Measurements from ENCODE around the gene USF3. TPM values are rescaled to one million over a fixed set of nuclear protein-coding genes. Genes with fewer than 3 reads are reported as not detected.
A peak's percentile ranks its signal among the peaks of the same experiment; 100 is the strongest.

USF3 gene
- total RNA-seq, 2 donors from 2014 or later = 15.5 to 17.6 TPM

GRCh38 chr3:113628316-113628715 is 68.1 kb downstream of the USF3 start:
- WGBS, 2 experiments (ENCODE audit: insufficient coverage in 1 of 2, insufficient read length in 1 of 2) = 92 to 93% methylated on average over 2 of the region's 2 CpGs
- Mint-ChIP-seq H3K4me1 (no peaks in the 10 kb centered on the region), H3K9me3 (no peaks in the 10 kb centered on the region), H3K36me3 (ENCODE audit: low read depth) (no peaks in the 10 kb centered on the region), H3K27me3 (ENCODE audit: insufficient read depth) (peaks cover 28% of the 10 kb centered on the region), H3K27ac (no peak overlapping the region), H3K4me3 (no peak overlapping the region)
- H3K4me1 ChIP-seq (ENCODE audit: control insufficient read depth, insufficient read depth, low read length) = no peaks in the 10 kb centered on the region
- no peak for DNase-seq
- no peak overlapping the region for H3K27ac ChIP-seq (ENCODE audit: low read depth, low read length)
- TF ChIP-seq CTCF (conservative IDR thresholded peaks at IDR 0.05) = no peak
- no peak overlapping the region for H3K4me3 ChIP-seq (ENCODE audit: low read length)
- peaks cover 15% of the 10 kb centered on the region for H3K27me3 ChIP-seq (ENCODE audit: control insufficient read depth, insufficient read depth, low read length, poor library complexity, severe bottlenecking)
- H3K36me3 ChIP-seq (ENCODE audit: control insufficient read depth, insufficient read depth, low read length) = no peaks in the 10 kb centered on the region
- H3K9me3 ChIP-seq (ENCODE audit: control insufficient read depth, low read length) = no peaks in the 10 kb centered on the region
- H3K9ac ChIP-seq (ENCODE audit: extremely low read depth, low read length, poor library complexity, severe bottlenecking) = no peak overlapping the region

GRCh38 chr3:113626503-113627371 is 69.7 kb downstream of the USF3 start:
- H3K4me1 Mint-ChIP-seq = no peaks in the 10 kb centered on the region
- H3K27me3 Mint-ChIP-seq (ENCODE audit: insufficient read depth) = peaks cover 29% of the 10 kb centered on the region
- Histone ChIP-seq H3K9ac (ENCODE audit: extremely low read depth, low read length, poor library complexity, severe bottlenecking) (no peak overlapping the region), H3K27ac (ENCODE audit: low read depth, low read length) (no peak overlapping the region), H3K9me3 (ENCODE audit: control insufficient read depth, low read length) (no peaks in the 10 kb centered on the region), H3K27me3 (ENCODE audit: control insufficient read depth, insufficient read depth, low read length, poor library complexity, severe bottlenecking) (peaks cover 15% of the 10 kb centered on the region), H3K36me3 (ENCODE audit: control insufficient read depth, insufficient read depth, low read length) (no peaks in the 10 kb centered on the region), H3K4me1 (ENCODE audit: control insufficient read depth, insufficient read depth, low read length) (no peaks in the 10 kb centered on the region), H3K4me3 (ENCODE audit: low read length) (no peak overlapping the region)
- peak; percentile 95 for TF ChIP-seq CTCF (conservative IDR thresholded peaks at IDR 0.05)
- DNase-seq = peak; percentile 87
- H3K9me3 Mint-ChIP-seq = no peaks in the 10 kb centered on the region
- 48 to 74% methylated on average over 5 to 10 of the region's 10 CpGs for WGBS, 2 experiments (ENCODE audit: insufficient coverage in 1 of 2, insufficient read length in 1 of 2)
- no peak overlapping the region for H3K27ac Mint-ChIP-seq
- no peak overlapping the region for H3K4me3 Mint-ChIP-seq
- no peaks in the 10 kb centered on the region for H3K36me3 Mint-ChIP-seq (ENCODE audit: low read depth)

DNA sequence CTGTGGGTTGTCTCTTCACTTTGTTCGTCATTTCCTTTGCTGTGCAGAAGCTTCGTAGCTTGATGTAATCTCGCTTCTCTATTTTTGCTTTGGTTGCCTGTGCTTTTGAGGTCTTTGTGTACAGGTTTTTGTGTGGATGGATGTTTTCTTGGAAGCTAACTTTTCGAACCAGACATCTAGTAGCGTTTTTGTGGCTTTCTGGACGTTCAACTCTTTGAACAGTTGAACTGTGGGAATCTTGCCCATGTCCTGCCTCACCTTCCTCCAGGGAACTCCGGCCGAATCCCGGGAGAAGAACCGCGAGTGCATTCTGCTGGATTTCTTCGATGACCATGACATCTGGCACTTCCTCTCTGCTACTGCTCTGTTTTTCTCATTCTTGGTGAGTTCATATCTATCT is 70.6 kb downstream of the USF3 start:
- no peak overlapping the region for H3K27ac Mint-ChIP-seq
- H3K4me3 Mint-ChIP-seq = no peak overlapping the region
- no peaks in the 10 kb centered on the region for H3K36me3 Mint-ChIP-seq (ENCODE audit: low read depth)
- no peaks in the 10 kb centered on the region for H3K4me1 Mint-ChIP-seq
- H3K27ac ChIP-seq (ENCODE audit: low read depth, low read length) = no peak overlapping the region
- H3K36me3 ChIP-seq (ENCODE audit: control insufficient read depth, insufficient read depth, low read length) = no peaks in the 10 kb centered on the region
- 82 to 91% methylated on average over 7 to 12 of the region's 12 CpGs for WGBS, 2 experiments (ENCODE audit: insufficient coverage in 1 of 2, insufficient read length in 1 of 2)
- H3K9ac ChIP-seq (ENCODE audit: extremely low read depth, low read length, poor library complexity, severe bottlenecking) = no peak overlapping the region
- no peak for DNase-seq
- peaks cover 29% of the 10 kb centered on the region for H3K27me3 Mint-ChIP-seq (ENCODE audit: insufficient read depth)
- H3K4me3 ChIP-seq (ENCODE audit: low read length) = no peak overlapping the region
- H3K9me3 Mint-ChIP-seq = no peaks in the 10 kb centered on the region
- TF ChIP-seq CTCF (conservative IDR thresholded peaks at IDR 0.05) = no peak
- H3K4me1 ChIP-seq (ENCODE audit: control insufficient read depth, insufficient read depth, low read length) = no peaks in the 10 kb centered on the region
- peaks cover 15% of the 10 kb centered on the region for H3K27me3 ChIP-seq (ENCODE audit: control insufficient read depth, insufficient read depth, low read length, poor library complexity, severe bottlenecking)
- H3K9me3 ChIP-seq (ENCODE audit: control insufficient read depth, low read length) = no peaks in the 10 kb centered on the region

All from endodermal cell (in vitro differentiated cells).